Naive B cell (primary cell): ENCODE results near the gene PLA2G4F. TPM values are rescaled to one million over a fixed set of nuclear protein-coding genes. Genes with fewer than 3 reads are reported as not detected.

Experiments used
- ATAC-seq, 2 donors: fragments of 150-1000 bp; cut with Tn5 transposase; 2 replicates each; pipeline ENCODE4 v1.10.0; 2021; ENCODE audit warnings: low read depth in 2 of 2, mild to moderate bottlenecking in 2 of 2, moderate library complexity in 2 of 2
- DNase-seq: peaks from one replicate; pipeline ENCODE4 v3.0.0; 2022
- H3K27ac Mint-ChIP-seq, 6 donors: one replicate each; pipeline ENCODE4 v1.8.0; 2020 to 2022; ENCODE audit warnings: mild to moderate bottlenecking in 6 of 6, mixed read lengths in 6 of 6, moderate library complexity in 5 of 6, inconsistent platforms in 2 of 6
- H3K27me3 Mint-ChIP-seq, 3 donors: one replicate each; pipeline ENCODE4 v1.8.0; 2021 to 2022; ENCODE audit warnings: mixed read lengths in 3 of 3, mild to moderate bottlenecking in 1 of 3
- H3K36me3 Mint-ChIP-seq, 2 donors: one replicate each; pipeline ENCODE4 v1.8.0; 2020 to 2022; ENCODE audit warnings: mixed read lengths in 2 of 2, inconsistent platforms in 1 of 2, mild to moderate bottlenecking in 1 of 2
- H3K4me1 Mint-ChIP-seq, 3 donors: one replicate each; pipeline ENCODE4 v1.8.0; 2020 to 2022; ENCODE audit warnings: mixed read lengths in 3 of 3, inconsistent platforms in 1 of 3, mild to moderate bottlenecking in 1 of 3, moderate library complexity in 1 of 3
- H3K4me3 Mint-ChIP-seq, 8 donors: one replicate each; pipeline ENCODE4 v1.8.0; 2020 to 2022; ENCODE audit warnings: mild to moderate bottlenecking in 8 of 8, mixed read lengths in 8 of 8, moderate library complexity in 8 of 8, inconsistent platforms in 2 of 8
- H3K9me3 Mint-ChIP-seq, 7 donors: one replicate each; pipeline ENCODE4 v1.8.0; 2020 to 2022; ENCODE audit warnings: mixed read lengths in 7 of 7, mild to moderate bottlenecking in 5 of 7, inconsistent platforms in 2 of 7, moderate library complexity in 1 of 7
- polyA plus RNA-seq, 6 donors: library from polyadenylated mRNA; unstranded; fragments of 300-500 nt; fragmentation: Illumina TruSeq; gene quantifications; one replicate each; pipeline ENCODE4 v1.2.3, GENCODE V29; 2021; ENCODE audit warnings: low read depth in 6 of 6

Gene PLA2G4F
- polyA plus RNA-seq, 6 donors from 2014 or later, result not detected

- Mint-ChIP-seq H3K27ac (peak overlapping the region in 1 of 6 donors; percentile 68), H3K4me3 (no peak overlapping the region), H3K9me3 (no peaks in the 10 kb centered on the region), H3K4me1 (no peaks in the 10 kb centered on the region), H3K27me3 (peaks cover 0 to 5% (median 0%) of the 10 kb centered on the region in 3 donors), H3K36me3 (peaks cover 4 to 25% of the 10 kb centered on the region in 2 donors)
- DNase-seq, result no peak
- no peak for ATAC-seq
Measured at GRCh38 chr15:42159381-42160015, 3.1 kb upstream of the PLA2G4F start.

- Mint-ChIP-seq H3K27ac (peak overlapping the region in 1 of 6 donors; percentile 9), H3K4me1 (no peaks in the 10 kb centered on the region), H3K27me3 (peaks cover 0 to 5% (median 0%) of the 10 kb centered on the region in 3 donors), H3K4me3 (no peak overlapping the region), H3K9me3 (no peaks in the 10 kb centered on the region), H3K36me3 (peaks cover 4 to 25% of the 10 kb centered on the region in 2 donors)
- ATAC-seq, result no peak
- no peak for DNase-seq
Measured at GRCh38 chr15:42158941-42159340, 2.5 kb upstream of the PLA2G4F start.

GRCh38 chr15:42157981-42158765 is 1.7 kb upstream of the PLA2G4F start:
- H3K27ac Mint-ChIP-seq, result peak overlapping the region in 2 of 6 donors; percentile 9 to 19
- H3K4me3 Mint-ChIP-seq, result no peak overlapping the region

GRCh38 chr15:42157381-42157780 is 945 bp upstream of the PLA2G4F start:
- DNase-seq (no peak), ATAC-seq (no peak)
- H3K4me3 Mint-ChIP-seq, result no peak overlapping the region
- no peaks in the 10 kb centered on the region for H3K9me3 Mint-ChIP-seq
- H3K36me3 Mint-ChIP-seq, result peaks cover 4 to 17% of the 10 kb centered on the region in 2 donors
- no peaks in the 10 kb centered on the region for H3K4me1 Mint-ChIP-seq
- H3K27me3 Mint-ChIP-seq, result peaks cover 0 to 5% (median 0%) of the 10 kb centered on the region in 3 donors
- no peak overlapping the region for H3K27ac Mint-ChIP-seq

More at GRCh38 chr15:42157981-42158765, 1.7 kb upstream of the PLA2G4F start:
- no peak for ATAC-seq
- H3K36me3 Mint-ChIP-seq, result peaks cover 4 to 21% of the 10 kb centered on the region in 2 donors
- DNase-seq, result no peak
- no peaks in the 10 kb centered on the region for H3K4me1 Mint-ChIP-seq
- peaks cover 0 to 5% (median 0%) of the 10 kb centered on the region in 3 donors for H3K27me3 Mint-ChIP-seq
- no peaks in the 10 kb centered on the region for H3K9me3 Mint-ChIP-seq

- Mint-ChIP-seq H3K27ac (no peak overlapping the region), H3K27me3 (peaks cover 0 to 5% (median 0%) of the 10 kb centered on the region in 3 donors), H3K9me3 (no peaks in the 10 kb centered on the region), H3K4me1 (no peaks in the 10 kb centered on the region), H3K36me3 (peaks cover 4 to 7% of the 10 kb centered on the region in 2 donors), H3K4me3 (no peak overlapping the region)
- ATAC-seq (no peak), DNase-seq (no peak)
Measured at GRCh38 chr15:42155546-42156242, 742 bp downstream of the PLA2G4F start.

GRCh38 chr15:42154956-42155355 is 1.5 kb downstream of the PLA2G4F start:
- peak overlapping the region in 1 of 6 donors; percentile 57 for H3K27ac Mint-ChIP-seq
- no peak overlapping the region for H3K4me3 Mint-ChIP-seq
- H3K36me3 Mint-ChIP-seq, result peaks cover 3 to 4% of the 10 kb centered on the region in 2 donors
- H3K27me3 Mint-ChIP-seq, result peaks cover 0 to 5% (median 0%) of the 10 kb centered on the region in 3 donors
- DNase-seq (no peak), ATAC-seq (no peak)
- no peaks in the 10 kb centered on the region for H3K4me1 Mint-ChIP-seq
- no peaks in the 10 kb centered on the region for H3K9me3 Mint-ChIP-seq

GRCh38 chr15:42154212-42154941 is 2.1 kb downstream of the PLA2G4F start:
- Mint-ChIP-seq H3K4me3 (no peak overlapping the region), H3K4me1 (no peaks in the 10 kb centered on the region), H3K9me3 (no peaks in the 10 kb centered on the region), H3K27me3 (peaks cover 0 to 5% (median 0%) of the 10 kb centered on the region in 3 donors), H3K27ac (peak overlapping the region in 1 of 6 donors; percentile 57), H3K36me3 (no peaks in the 10 kb centered on the region)
- DNase-seq (no peak), ATAC-seq (no peak)

- no peaks in the 10 kb centered on the region for H3K9me3 Mint-ChIP-seq
- no peak overlapping the region for H3K27ac Mint-ChIP-seq
- H3K27me3 Mint-ChIP-seq, result peaks cover 0 to 5% (median 0%) of the 10 kb centered on the region in 3 donors
- ATAC-seq (no peak), DNase-seq (no peak)
- H3K36me3 Mint-ChIP-seq, result no peaks in the 10 kb centered on the region
- H3K4me1 Mint-ChIP-seq, result no peaks in the 10 kb centered on the region
- no peak overlapping the region for H3K4me3 Mint-ChIP-seq
Measured at GRCh38 chr15:42153874-42154211, 2.6 kb downstream of the PLA2G4F start.

- Mint-ChIP-seq H3K27ac (no peak overlapping the region), H3K36me3 (no peaks in the 10 kb centered on the region), H3K4me1 (no peaks in the 10 kb centered on the region), H3K4me3 (no peak overlapping the region), H3K9me3 (no peaks in the 10 kb centered on the region), H3K27me3 (peaks cover 0 to 5% (median 0%) of the 10 kb centered on the region in 3 donors)
- no peak for DNase-seq
- ATAC-seq, result no peak
Measured at GRCh38 chr15:42152921-42153698, 3.3 kb downstream of the PLA2G4F start.

GRCh38 chr15:42152196-42152920 is 4.1 kb downstream of the PLA2G4F start:
- no peaks in the 10 kb centered on the region for H3K36me3 Mint-ChIP-seq
- DNase-seq (no peak), ATAC-seq (no peak)
- H3K9me3 Mint-ChIP-seq, result no peaks in the 10 kb centered on the region
- no peaks in the 10 kb centered on the region for H3K4me1 Mint-ChIP-seq
- no peak overlapping the region for H3K27ac Mint-ChIP-seq
- H3K4me3 Mint-ChIP-seq, result peak overlapping the region in 1 of 8 donors; percentile 80
- H3K27me3 Mint-ChIP-seq, result peaks cover 0 to 5% (median 0%) of the 10 kb centered on the region in 3 donors

GRCh38 chr15:42151736-42152135 is 4.7 kb downstream of the PLA2G4F start:
- DNase-seq (no peak), ATAC-seq (no peak)
- peaks cover 0 to 5% (median 0%) of the 10 kb centered on the region in 3 donors for H3K27me3 Mint-ChIP-seq
- H3K4me3 Mint-ChIP-seq, result no peak overlapping the region
- H3K36me3 Mint-ChIP-seq, result no peaks in the 10 kb centered on the region
- no peaks in the 10 kb centered on the region for H3K4me1 Mint-ChIP-seq
- no peaks in the 10 kb centered on the region for H3K9me3 Mint-ChIP-seq
- no peak overlapping the region for H3K27ac Mint-ChIP-seq

GRCh38 chr15:42151141-42151561 is 5.3 kb downstream of the PLA2G4F start:
- DNase-seq (no peak), ATAC-seq (no peak)
- H3K27me3 Mint-ChIP-seq, result peaks cover 0 to 5% (median 0%) of the 10 kb centered on the region in 3 donors
- peak overlapping the region in 1 of 6 donors; percentile 60 for H3K27ac Mint-ChIP-seq
- H3K4me1 Mint-ChIP-seq, result no peaks in the 10 kb centered on the region
- H3K36me3 Mint-ChIP-seq, result no peaks in the 10 kb centered on the region
- H3K4me3 Mint-ChIP-seq, result no peak overlapping the region
- H3K9me3 Mint-ChIP-seq, result no peaks in the 10 kb centered on the region
